SK-N-SH treated with all-trans-retinoic acid at 6 μM for 48 hours (cell line): ENCODE measurements around the gene CLCN6.

Source experiments
- ATAC-seq: fragments of 200-7000 bp; cut with Tn5 transposase; 3 replicates; pipeline ENCODE4 v1.9.1; 2020; ENCODE audit warnings: mild to moderate bottlenecking, moderate library complexity
- ARNTL ChIP-seq: fragments of 450-650 bp; formaldehyde crosslinking; IDR thresholded peaks from 2 replicates; pipeline ENCODE4 v1.5.0; 2020; ENCODE audit warnings: low read depth, mild to moderate bottlenecking, moderate library complexity, borderline replicate concordance
- BACH2 ChIP-seq: fragments of 250-450 bp; sonication (Bioruptor Pico); IDR thresholded peaks from 2 replicates; pipeline ENCODE4 v1.9.0; 2021; ENCODE audit warnings: mild to moderate bottlenecking, borderline replicate concordance
- CREB5 ChIP-seq: fragments of 250-450 bp; sonication (Bioruptor Pico); IDR thresholded peaks from 2 replicates; pipeline ENCODE4 v1.5.1; 2020; ENCODE audit warnings: low read depth, mild to moderate bottlenecking, moderate library complexity
- CSDC2 ChIP-seq: fragments of 250-450 bp; sonication (Bioruptor Pico); IDR thresholded peaks from 2 replicates; pipeline ENCODE4 v1.5.0; 2020; ENCODE audit warnings: mild to moderate bottlenecking, moderate library complexity
- CSRNP3 ChIP-seq: fragments of 250-450 bp; sonication (Bioruptor Pico); IDR thresholded peaks from 2 replicates; pipeline ENCODE4 v1.5.1; 2021; ENCODE audit warnings: mild to moderate bottlenecking, moderate library complexity
- ESRRG ChIP-seq: fragments of 250-450 bp; sonication (Bioruptor Pico); IDR thresholded peaks from 2 replicates; pipeline ENCODE4 v1.6.1; 2021; ENCODE audit warnings: mild to moderate bottlenecking
- GLIS3 ChIP-seq: fragments of 250-450 bp; sonication (Bioruptor Pico); IDR thresholded peaks from 2 replicates; pipeline ENCODE4 v1.5.0; 2020; ENCODE audit warnings: mild to moderate bottlenecking, moderate library complexity
- ISL1 ChIP-seq: fragments of 250-450 bp; sonication (Bioruptor Pico); IDR thresholded peaks from 2 replicates; pipeline ENCODE4 v2.1.2; 2022; ENCODE audit warnings: mild to moderate bottlenecking, moderate library complexity
- OSR1 ChIP-seq: fragments of 250-450 bp; sonication (Bioruptor Pico); IDR thresholded peaks from 2 replicates; pipeline ENCODE4 v1.8.0; 2022; ENCODE audit warnings: moderate library complexity, mild to moderate bottlenecking, inconsistent platforms
- POU6F1 ChIP-seq: fragments of 250-450 bp; sonication (Bioruptor Pico); IDR thresholded peaks from 2 replicates; pipeline ENCODE4 v1.8.0; 2021; ENCODE audit warnings: low read depth, mild to moderate bottlenecking, moderate library complexity, borderline replicate concordance
- PPARA ChIP-seq: fragments of 250-450 bp; sonication (Bioruptor Pico); IDR thresholded peaks from 2 replicates; pipeline ENCODE4 v1.5.0; 2020; ENCODE audit warnings: mild to moderate bottlenecking, borderline replicate concordance
- RARB ChIP-seq: fragments of 250-450 bp; sonication (Bioruptor Pico); IDR thresholded peaks from 2 replicates; pipeline ENCODE4 v1.8.0; 2021; ENCODE audit warnings: mild to moderate bottlenecking, moderate library complexity
- SNAI2 ChIP-seq: fragments of 250-450 bp; sonication (Bioruptor Pico); IDR thresholded peaks from 2 replicates; pipeline ENCODE4 v1.5.0; 2020; ENCODE audit warnings: mild to moderate bottlenecking, moderate library complexity
- TCF4 ChIP-seq: fragments of 250-450 bp; sonication (Bioruptor Pico); IDR thresholded peaks from 2 replicates; pipeline ENCODE4 v1.8.0; 2021; ENCODE audit warnings: mild to moderate bottlenecking, moderate library complexity, borderline replicate concordance
- TOX ChIP-seq: fragments of 250-450 bp; sonication (Bioruptor Pico); IDR thresholded peaks from 2 replicates; pipeline ENCODE4 v1.8.0; 2021; ENCODE audit warnings: mild to moderate bottlenecking, moderate library complexity, borderline replicate concordance
- TSHZ2 ChIP-seq: fragments of 250-450 bp; sonication (Bioruptor Pico); IDR thresholded peaks from 2 replicates; pipeline ENCODE4 v1.5.0; 2020; ENCODE audit warnings: mild to moderate bottlenecking, moderate library complexity
- ZC3H10 ChIP-seq: fragments of 250-450 bp; sonication (Bioruptor Pico); IDR thresholded peaks from 2 replicates; pipeline ENCODE4 v1.5.1; 2021; ENCODE audit warnings: mild to moderate bottlenecking, moderate library complexity
- ZFP3 ChIP-seq: fragments of 250-450 bp; sonication (Bioruptor Pico); IDR thresholded peaks from 2 replicates; pipeline ENCODE4 v1.5.0; 2020; ENCODE audit warnings: mild to moderate bottlenecking, moderate library complexity
- ZFP30 ChIP-seq: fragments of 450-650 bp; formaldehyde crosslinking; IDR thresholded peaks from 2 replicates; pipeline ENCODE4 v1.5.0; 2022; ENCODE audit warnings: mild to moderate bottlenecking, moderate library complexity
- ZNF565 ChIP-seq: fragments of 450-650 bp; formaldehyde crosslinking; conservative IDR thresholded peaks from 2 replicates; pipeline ENCODE4 v1.5.0; 2020; ENCODE audit warnings: low read depth, mild to moderate bottlenecking, moderate library complexity
- ZNF70 ChIP-seq: fragments of 450-650 bp; formaldehyde crosslinking; IDR thresholded peaks from 2 replicates; pipeline ENCODE4 v1.5.0; 2020; ENCODE audit warnings: mild to moderate bottlenecking, moderate library complexity
- ZNF8 ChIP-seq: fragments of 450-650 bp; formaldehyde crosslinking; IDR thresholded peaks from 2 replicates; pipeline ENCODE4 v1.5.0; 2020; ENCODE audit warnings: mild to moderate bottlenecking, moderate library complexity

Gene CLCN6

GRCh38 chr1:11767922-11768704, 37.9 kb upstream of the CLCN6 start:
- ATAC-seq = no peak; the same call in 2 of the 3 replicates
- TF ChIP-seq ARNTL (CRISPR knock-in tag) = no peak
- no peak for TF ChIP-seq OSR1
- TF ChIP-seq TSHZ2 = no peak
- no peak; the same call in 1 of the 2 replicates for TF ChIP-seq TCF4 (CRISPR knock-in tag)
- TF ChIP-seq ZNF565 = no peak
- no peak for TF ChIP-seq BACH2 (CRISPR knock-in tag)
- TF ChIP-seq PPARA = no peak
- TF ChIP-seq RARB (CRISPR knock-in tag) = no peak
- no peak for TF ChIP-seq POU6F1 (CRISPR knock-in tag)
- TF ChIP-seq GLIS3 = no peak
- no peak for TF ChIP-seq TOX (CRISPR knock-in tag)
- no peak for TF ChIP-seq ZNF70 (CRISPR knock-in tag)
- TF ChIP-seq CSDC2 (CRISPR knock-in tag) = no peak
- TF ChIP-seq ESRRG = no peak
- TF ChIP-seq CSRNP3 (CRISPR knock-in tag) = no peak
- no peak for TF ChIP-seq ZC3H10
- TF ChIP-seq ISL1 (CRISPR knock-in tag) = no peak
- no peak for TF ChIP-seq ZFP30 (CRISPR knock-in tag)
- TF ChIP-seq ZNF8 = no peak
- no peak for TF ChIP-seq CREB5 (CRISPR knock-in tag)

- ATAC-seq = 0 out of 3 replicates have a peak, but pooled peaks have one; percentile 15
- TF ChIP-seq CSDC2 (CRISPR knock-in tag) (no peak), ZFP30 (CRISPR knock-in tag) (no peak), ZFP3 (CRISPR knock-in tag) (no peak), ZNF8 (no peak), ZNF565 (no peak), TCF4 (CRISPR knock-in tag) (no peak), TSHZ2 (no peak), ZNF70 (CRISPR knock-in tag) (no peak), TOX (CRISPR knock-in tag) (no peak), CSRNP3 (CRISPR knock-in tag) (no peak), POU6F1 (CRISPR knock-in tag) (no peak), SNAI2 (no peak)
These were observed 37.2 kb upstream of the CLCN6 start for GRCh38 chr1:11768821-11769220.
